Fibroblast of peridontal ligament (primary cell): ENCODE results near the gene CT45A5.
"Not testable (repeated sequence)": the region's sequence is repeated elsewhere in the genome, so short reads cannot be mapped to it uniquely, and the experiment has no call there.

Experiments used
- DNase-seq: peaks from one replicate; pipeline ENCODE4 v3.0.0-alpha.2; 2010; ENCODE audit errors: extremely low read depth

CT45A5 gene

GRCh38 chrX:135785403-135785802 lies at the start of gene CT45A5:
CT45A5 (minus strand) TSS chrX:135785503; CDS start chrX:135781729, 3,774 bp downstream.
- not testable (repeated sequence) for DNase-seq

- DNase-seq: not testable (repeated sequence)
Observed at GRCh38 chrX:135819912-135820311, 34.6 kb upstream of the CT45A5 start, which contains the start of gene CT45A2. CT45A2 (minus strand) TSS chrX:135820012; CDS start chrX:135816265, 3,747 bp downstream.

- not testable (repeated sequence) for DNase-seq
Observed at GRCh38 chrX:135802687-135803086, 17.4 kb upstream of the CT45A5 start, which contains the start of gene CT45A6. CT45A6 (minus strand) TSS chrX:135802787; CDS start chrX:135798993, 3,794 bp downstream.

- not testable (repeated sequence) for DNase-seq
Observed at GRCh38 chrX:135768091-135768490, 17.2 kb downstream of the CT45A5 start, which contains the start of gene CT45A3. CT45A3 (minus strand) TSS chrX:135768191; CDS start chrX:135764444, 3,747 bp downstream.

GRCh38 chrX:135744739-135745138 lies 40.6 kb downstream of the CT45A5 start:
- not testable (repeated sequence) for DNase-seq

GRCh38 chrX:135741192-135741715 lies 44.0 kb downstream of the CT45A5 start:
- no peak for DNase-seq

- DNase-seq: no peak
Observed at GRCh38 chrX:135740681-135741149, 44.6 kb downstream of the CT45A5 start.

GRCh38 chrX:135737366-135738071 lies 47.8 kb downstream of the CT45A5 start:
- DNase-seq: peak; percentile 0

- DNase-seq: not testable (repeated sequence)
Observed at GRCh38 chrX:135734666-135735065, 50.6 kb downstream of the CT45A5 start.
